ENCODE data around the gene SIGLEC8.
"Not testable (repeated sequence)": the region's sequence is repeated elsewhere in the genome, so short reads cannot be mapped to it uniquely, and the experiment has no call there.

The SIGLEC8 gene

GRCh38 chr19:51472607-51473006 is 14.4 kb upstream of the SIGLEC8 start:
- DNase-seq = no peak

DNA sequence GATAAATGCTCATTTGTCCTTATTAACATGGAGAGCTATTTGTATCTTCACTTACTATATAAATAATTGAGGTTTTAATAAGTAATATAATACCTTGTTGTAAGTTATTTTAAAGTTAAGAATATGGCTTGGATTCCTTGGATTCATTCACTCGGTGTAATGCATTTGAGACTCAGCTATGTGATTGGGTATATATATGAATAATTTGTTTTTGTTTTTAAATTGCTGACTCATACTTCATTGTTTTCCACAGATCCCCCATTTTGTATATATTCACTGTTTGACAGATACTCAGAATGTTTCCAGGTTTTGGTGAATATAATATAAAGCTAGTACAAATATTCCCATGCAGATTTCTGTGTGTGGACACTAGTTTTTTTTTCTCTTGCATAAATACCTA is 13.3 kb upstream of the SIGLEC8 start:
- DNase-seq = no peak

DNA sequence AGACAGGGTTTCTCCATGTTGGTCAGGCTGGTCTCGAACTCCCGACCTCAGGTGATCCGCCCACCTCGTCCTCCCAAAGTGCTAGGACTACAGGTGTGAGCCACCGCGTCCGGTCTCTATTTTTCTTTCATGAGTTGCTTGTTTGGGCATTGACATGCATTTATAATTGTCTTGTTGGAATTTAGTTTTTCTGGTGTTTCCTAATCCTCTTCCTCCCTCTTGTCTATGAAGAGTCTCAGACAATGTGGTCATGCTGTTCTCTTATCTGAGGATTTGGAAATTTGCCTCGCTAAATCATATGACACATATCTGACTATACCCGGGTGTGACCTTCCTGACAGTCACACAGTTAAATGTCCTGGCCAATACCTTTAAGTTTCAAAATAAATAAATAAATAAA is 12.7 kb upstream of the SIGLEC8 start:
- DNase-seq = no peak

DNA sequence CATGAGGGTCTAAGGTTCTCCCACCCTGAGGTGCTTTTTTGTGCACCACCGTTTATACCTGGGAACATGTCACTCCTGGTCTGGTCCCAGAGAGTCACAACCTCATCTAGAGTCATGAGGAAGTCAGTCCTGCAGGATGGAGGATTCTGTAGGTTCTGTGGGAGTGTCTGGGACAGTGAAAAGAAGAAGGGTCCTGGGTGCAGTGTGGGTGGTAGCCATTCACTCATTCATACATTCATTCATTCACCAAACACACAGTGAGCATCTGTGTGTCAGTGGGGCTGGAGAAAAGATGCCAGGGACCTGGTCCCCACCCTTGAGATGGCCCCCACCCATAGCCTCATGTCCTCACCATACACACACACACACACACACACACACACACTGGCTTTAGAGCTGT is 11.4 kb upstream of the SIGLEC8 start:
- no peak for DNase-seq

GRCh38 chr19:51469162-51469561 is 10.9 kb upstream of the SIGLEC8 start:
- no peak for DNase-seq

DNA sequence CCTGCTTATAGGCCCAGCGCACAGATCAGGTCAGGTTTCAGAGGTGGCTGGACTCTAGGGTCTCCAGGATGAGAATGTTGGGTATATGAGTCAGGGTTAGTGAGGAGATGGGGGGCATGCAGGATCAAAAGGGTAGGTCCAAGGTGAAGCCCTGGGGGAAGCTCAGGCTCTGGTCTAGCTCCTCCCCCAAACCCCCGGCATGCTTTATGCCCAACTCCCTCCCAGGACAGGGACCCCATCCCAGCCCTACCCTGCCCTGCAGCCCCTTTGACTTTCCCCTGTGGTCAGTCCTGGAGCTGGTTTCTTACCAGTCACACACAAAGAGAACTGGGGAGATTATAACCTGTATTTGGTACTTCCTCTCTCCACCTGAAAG is 10.3 kb upstream of the SIGLEC8 start:
- no peak for DNase-seq

DNA sequence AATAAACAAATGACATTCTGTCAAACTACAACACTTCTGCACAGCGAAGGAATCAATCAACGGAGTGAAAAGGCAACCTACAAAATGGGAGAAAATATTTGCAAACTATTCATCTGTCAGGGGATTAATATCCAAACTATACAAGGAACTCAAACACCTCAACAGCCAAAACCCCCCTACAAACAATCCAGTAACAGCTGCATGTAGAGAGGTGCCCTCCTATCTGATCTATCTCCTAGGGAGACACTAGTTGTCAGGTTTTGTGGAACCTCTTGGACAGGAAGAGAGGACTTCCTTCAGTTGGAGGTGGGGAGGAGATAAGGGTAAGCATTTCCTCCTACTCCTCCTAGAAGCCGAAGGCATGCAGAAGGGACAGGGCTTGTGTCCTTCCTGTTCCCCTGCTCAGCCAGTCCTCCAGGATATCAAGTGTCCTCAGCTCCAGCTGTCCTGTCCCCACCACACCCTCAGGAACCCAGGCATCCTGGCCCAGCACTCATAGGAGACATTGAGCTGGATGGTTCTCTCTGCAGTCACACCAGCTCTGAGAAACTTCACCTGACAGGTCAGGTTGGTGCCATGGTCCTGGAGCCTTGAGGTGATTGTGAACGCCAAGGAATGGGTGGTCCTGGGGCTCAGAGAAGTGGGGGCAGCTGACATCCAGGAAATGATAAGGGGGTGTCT is 9.8 kb upstream of the SIGLEC8 start:
- DNase-seq = no peak

DNA sequence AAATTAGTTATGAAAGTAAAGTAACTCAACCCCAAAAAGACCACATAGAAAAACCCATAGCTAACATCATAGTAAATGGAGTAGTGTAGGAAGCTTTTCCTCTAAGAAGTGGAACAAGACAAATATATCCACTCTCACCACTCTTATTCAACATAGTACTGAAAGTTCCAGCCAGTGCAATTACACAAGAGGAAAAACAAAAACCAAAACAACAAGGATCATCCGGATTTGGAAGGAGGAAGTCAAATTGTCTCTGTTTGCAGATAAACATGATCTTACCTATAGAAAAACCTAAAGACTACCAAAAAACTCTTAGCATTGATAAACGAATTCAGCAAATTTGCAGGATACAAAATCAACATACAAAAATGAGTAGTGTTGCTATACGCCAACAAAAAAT is 8.5 kb upstream of the SIGLEC8 start:
- no peak for DNase-seq

DNA sequence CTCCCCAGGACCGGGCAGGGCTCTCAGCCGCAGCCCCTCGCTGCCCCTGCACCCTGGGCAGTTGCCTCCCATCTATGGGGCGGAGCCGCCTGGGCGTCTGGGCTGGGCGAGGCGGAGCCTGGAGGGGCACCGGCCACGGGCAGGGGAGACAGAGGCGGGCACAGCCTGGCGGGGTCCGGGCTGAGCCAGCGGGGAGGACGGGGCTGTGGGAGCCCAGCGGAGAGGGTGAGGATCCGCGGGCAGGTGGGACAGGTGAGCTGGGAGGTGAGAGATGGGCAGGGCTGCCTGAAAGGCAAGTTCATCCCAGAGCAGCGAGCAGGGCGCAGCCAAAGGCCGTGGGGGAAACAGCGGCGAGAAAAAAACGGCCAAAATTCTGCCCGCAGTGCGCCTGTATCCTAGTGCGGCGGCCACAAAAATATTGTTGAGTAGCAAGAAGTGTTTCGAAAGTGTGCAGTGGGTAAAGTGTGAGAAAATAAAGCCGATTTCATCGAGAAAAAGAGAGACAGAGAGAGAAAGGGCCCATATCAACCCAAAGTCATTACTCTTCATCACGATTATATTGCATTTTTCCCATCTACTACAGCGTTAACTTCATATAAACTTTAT is 5.8 kb upstream of the SIGLEC8 start:
- not testable (repeated sequence) for DNase-seq

DNA sequence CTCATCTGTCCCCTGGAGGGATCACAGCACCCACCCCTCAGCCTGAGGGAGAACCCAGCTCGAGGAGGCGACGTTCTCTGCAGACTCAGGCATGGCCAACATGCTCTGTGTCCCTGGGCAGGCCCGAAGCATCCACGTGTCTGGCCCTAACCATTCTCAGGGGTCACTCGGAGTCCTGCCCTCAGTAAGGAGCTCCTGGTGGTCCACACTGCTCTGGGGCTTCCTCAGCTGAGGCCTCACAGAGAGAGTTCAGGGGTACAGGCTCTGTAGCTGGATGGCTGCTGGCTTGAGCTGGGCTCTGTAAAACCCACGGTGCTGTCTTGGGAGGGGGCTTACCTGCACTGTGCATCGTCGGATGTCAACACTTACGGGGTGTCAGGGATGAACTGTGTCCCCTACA is 4.4 kb upstream of the SIGLEC8 start:
- no peak for DNase-seq

GRCh38 chr19:51462276-51462675 is 4.0 kb upstream of the SIGLEC8 start:
- DNase-seq = no peak

GRCh38 chr19:51461723-51462161 is 3.5 kb upstream of the SIGLEC8 start:
- no peak for DNase-seq

DNA sequence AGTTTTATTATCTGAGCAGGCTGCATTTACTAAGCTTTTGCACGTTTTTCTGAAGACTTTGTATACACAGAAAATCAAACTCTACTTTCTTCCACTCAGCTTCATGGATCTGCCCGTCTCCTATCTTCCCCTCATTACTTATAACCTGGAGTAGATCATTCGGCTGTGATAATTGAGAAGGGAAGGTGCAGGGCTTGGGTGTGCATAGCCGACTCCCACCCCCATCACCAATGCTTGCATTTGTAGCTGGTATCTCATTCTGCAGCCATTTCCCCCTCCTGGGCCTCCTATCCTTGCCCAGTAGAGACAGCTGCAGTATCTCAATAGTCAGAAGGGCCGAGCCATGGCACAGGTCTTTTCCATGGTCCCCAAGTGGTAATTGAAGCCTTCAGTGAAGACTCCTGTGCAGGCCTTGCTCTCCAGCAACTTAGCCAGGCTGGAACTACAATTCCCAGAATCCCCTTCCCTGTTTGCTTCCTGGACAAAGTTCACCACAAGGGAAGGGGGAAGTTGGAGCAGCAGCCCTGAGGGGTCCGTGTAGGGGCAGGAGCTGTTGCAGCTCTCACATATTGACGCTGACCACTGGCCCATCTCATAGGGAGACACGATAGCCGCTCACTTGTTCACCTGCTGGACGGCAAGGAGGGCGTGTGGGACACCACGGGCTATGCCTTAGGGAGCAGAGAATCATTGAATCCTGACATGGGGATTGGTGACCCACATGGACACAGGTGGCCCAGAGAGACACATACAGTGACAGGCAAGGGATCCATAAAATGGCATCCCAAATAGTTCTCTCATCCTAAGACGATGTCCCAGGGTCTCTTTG is 2.1 kb upstream of the SIGLEC8 start:
- DNase-seq = no peak

DNA sequence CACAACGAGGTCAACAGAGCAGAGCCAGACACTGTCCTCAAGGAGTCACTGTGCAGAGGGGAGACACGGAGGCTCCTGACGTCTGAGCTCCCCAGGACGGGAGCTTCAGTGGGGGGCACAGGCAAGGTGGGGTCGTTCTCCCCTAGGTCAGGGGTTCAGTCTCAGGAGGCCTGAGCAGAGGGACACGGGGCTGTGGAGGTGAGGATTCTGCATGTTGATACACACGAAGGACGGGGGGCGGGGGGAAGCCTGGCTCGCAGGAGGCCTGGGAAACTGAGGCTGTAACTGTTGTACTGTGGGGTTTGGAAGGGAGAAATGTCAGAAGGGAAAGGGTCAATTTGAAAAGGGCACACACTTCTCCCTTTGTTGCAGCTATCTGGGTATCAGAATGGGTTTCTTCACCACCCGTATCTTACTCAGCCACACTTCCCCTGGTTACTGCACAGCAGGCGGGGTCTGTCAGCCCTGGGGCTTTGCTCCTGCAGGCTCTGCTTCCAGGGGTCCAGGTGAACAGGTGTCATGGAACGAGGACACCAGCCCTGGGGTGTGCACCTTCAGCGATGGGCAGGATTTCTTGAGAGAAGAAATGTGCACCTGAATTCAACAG is 748 bp upstream of the SIGLEC8 start:
- DNase-seq = no peak

DNA sequence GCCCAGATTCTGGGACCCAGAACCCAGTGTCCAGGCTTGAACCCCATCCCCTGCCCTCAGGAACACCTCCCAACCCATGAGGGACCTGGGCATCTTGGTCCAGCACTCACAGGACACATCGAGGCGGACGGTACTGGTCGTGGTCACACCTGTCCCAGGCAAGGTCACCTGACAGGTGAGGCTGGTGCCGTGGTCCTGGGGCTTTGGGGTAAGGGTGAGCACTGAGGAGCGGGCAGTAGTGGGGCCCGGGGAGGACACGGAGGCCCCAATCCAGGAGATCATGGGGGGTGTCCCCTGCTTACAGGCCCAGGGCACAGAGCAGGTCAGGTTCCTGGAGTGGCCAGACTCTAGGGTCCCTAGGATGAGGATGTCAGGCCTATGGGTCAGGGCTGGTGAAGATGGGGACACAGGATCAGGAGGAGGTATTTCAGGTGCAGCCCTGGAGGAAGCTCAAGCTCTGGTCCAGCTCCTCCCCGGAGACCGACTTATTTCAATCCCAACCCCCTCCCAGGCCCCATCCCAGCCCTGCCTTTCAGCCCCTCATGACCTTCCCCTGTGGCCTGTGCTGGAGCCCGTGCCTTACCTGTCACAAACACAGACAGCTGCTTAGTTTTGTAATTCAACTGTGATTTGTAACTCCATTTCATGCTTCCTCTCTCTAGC is 772 bp downstream of the SIGLEC8 start:
- DNase-seq = no peak

DNA sequence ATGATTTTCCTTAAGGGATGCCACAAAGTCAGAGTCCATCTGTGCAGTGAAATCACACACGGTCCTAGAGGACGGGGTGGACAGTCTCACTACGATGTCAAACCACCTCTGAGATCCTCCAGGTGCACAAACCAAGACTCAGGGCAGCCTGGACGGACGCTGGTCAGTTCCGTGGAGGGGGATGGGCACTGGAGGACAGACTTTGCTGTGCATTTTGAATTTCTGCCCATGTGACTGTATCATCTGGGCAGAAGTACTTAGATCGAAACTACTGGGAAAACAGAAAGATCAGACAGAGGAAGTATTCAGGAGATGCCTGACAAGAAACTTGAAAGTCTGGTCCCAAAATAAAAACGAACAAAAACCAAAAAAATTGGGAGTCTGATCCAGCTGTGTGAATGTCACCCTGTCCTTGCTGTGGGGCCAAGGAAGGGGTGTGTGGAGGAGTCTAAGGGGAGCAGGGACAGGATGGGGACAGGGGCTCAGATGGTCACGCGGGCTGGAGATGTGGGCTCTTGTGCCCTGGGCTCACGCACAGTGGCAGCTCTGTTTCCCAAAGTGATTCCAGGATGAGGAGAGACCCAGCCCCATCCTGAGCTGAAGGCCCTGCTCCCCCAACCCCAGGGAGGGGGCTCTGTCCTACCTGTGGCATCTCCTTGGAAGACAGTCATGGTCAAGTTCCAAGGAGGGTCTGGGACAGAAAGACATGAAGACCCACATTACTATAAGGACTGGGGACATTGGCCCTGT is 1.5 kb downstream of the SIGLEC8 start:
- DNase-seq = no peak

DNA sequence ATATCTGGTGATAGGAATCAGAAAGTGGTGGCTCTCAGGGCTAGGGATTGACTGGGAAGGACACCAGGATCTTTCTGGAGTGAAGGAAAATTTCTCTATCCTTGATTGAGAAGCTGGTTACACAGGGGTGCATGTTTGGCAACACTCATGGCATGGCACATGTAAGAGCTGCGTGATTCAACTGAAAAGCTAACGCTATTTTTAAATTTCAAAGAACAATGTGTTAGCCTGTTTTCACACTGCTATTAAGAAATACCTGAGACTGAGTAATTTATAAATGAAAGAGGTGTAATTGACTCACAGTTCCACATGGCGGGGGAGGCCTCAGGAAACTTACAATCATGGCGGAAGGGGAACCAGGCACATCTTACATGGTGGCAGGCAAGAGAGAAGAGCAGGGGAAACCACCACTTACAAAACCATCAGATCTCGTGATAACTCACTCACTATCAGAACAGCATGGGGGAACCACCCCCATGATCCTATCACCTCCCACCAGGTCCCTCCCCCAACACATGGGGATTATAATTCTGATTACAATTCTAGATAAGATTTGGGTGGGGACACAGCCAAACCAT is 7.4 kb downstream of the SIGLEC8 start:
- no peak for DNase-seq

DNA sequence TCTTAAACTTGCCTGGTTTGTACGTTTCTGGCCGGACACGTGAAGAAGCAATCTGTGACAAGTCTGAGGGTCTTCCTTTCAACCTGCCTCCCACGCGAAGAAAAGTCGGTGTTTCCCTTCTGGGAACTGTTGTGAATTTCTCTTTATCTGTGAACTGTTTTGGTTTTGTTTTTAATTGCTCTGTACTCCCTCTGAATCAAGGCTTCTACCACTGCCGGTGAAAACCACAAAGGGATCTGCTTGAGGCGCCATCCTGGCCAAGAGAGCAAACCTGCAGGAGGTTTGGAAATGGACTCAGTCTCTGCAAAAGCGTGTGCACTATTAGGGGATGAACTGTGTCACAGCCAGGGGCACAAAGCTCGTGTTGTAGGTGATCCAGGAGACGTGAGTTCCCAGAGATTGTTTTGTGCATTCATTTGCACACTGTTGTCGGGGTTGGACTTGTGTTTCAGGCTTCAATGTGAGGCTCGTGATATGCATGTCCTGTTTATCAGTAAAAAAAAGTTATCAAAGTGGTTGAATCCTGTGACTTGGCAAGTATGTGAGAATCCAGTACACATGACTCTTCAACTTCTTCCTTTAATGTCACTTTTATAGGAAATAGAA is 9.7 kb downstream of the SIGLEC8 start:
- DNase-seq = no peak

GRCh38 chr19:51448011-51448410 is 10.2 kb downstream of the SIGLEC8 start:
- DNase-seq = no peak

DNA sequence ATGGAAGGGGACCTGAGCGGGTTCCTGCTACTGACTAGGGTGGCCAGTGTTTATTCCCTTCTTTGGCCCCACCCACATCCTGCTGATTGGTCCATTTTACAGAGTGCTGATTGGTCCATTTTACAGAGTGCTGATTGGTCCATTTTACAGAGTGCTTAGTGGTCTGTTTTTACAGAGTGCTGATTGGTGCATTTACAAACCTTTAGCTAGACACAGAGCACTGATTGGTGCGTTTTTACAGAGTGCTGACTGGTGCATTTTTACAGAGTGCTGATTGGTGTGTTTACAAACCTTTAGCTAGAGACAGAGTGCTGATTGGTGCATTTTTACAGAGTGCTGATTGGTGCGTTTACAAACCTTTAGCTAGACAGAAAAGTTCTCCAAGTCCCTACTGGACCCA is 10.7 kb downstream of the SIGLEC8 start:
- DNase-seq = not testable (repeated sequence)
